NCI-H1048 (cell line): ENCODE data around the gene ITPRIP.

Experiments
- DNase-seq: peaks from one replicate; lab custom pipeline; 2025; lab: John Stamatoyannopoulos, UW

The ITPRIP gene

GRCh38 chr10:104325436-104326435 lies 12.5 kb downstream of the ITPRIP start:
- DNase-seq = no peak

- DNase-seq = no peak
These were observed 13.3 kb downstream of the ITPRIP start for GRCh38 chr10:104324931-104325330.

GRCh38 chr10:104324221-104324686 lies 14.0 kb downstream of the ITPRIP start:
- DNase-seq = no peak

GRCh38 chr10:104323760-104324201 lies 14.5 kb downstream of the ITPRIP start:
- no peak for DNase-seq

GRCh38 chr10:104323085-104323484 lies 15.2 kb downstream of the ITPRIP start:
- no peak for DNase-seq

- no peak for DNase-seq
These were observed 15.9 kb downstream of the ITPRIP start for GRCh38 chr10:104322416-104322782.

- no peak for DNase-seq
These were observed 16.4 kb downstream of the ITPRIP start for GRCh38 chr10:104321725-104322415.

GRCh38 chr10:104321226-104321625 lies 17.0 kb downstream of the ITPRIP start:
- no peak for DNase-seq

- DNase-seq = no peak
These were observed 19.2 kb downstream of the ITPRIP start for GRCh38 chr10:104318810-104319741.

GRCh38 chr10:104318326-104318725 lies 19.9 kb downstream of the ITPRIP start:
- DNase-seq = no peak

GRCh38 chr10:104317726-104318299 lies 20.5 kb downstream of the ITPRIP start:
- no peak for DNase-seq

- DNase-seq = no peak
These were observed 21.0 kb downstream of the ITPRIP start for GRCh38 chr10:104317269-104317710.

GRCh38 chr10:104316321-104317099 lies 21.8 kb downstream of the ITPRIP start:
- DNase-seq = no peak

GRCh38 chr10:104315486-104315921 lies 22.8 kb downstream of the ITPRIP start:
- DNase-seq = no peak

GRCh38 chr10:104314591-104315485 lies 23.4 kb downstream of the ITPRIP start:
- DNase-seq = no peak

GRCh38 chr10:104311184-104311720 lies 27.0 kb downstream of the ITPRIP start:
- no peak for DNase-seq

GRCh38 chr10:104309980-104310978 lies 28.0 kb downstream of the ITPRIP start:
- DNase-seq = no peak

GRCh38 chr10:104308439-104308903 lies 29.8 kb downstream of the ITPRIP start:
- no peak for DNase-seq
